Left ventricle myocardium inferior (tissue), 1 donor: ENCODE data around the gene CDHR3. TPM values are rescaled to one million over a fixed set of nuclear protein-coding genes. Genes with fewer than 3 reads are reported as not detected.

Experiments used
- DNase-seq: peaks from one replicate; pipeline ENCODE4 v3.0.0-alpha.2; 2020
- H3K27ac ChIP-seq: fragments of 200-600 bp; replicated peaks from 2 replicates; pipeline ENCODE4 v1.8.0; 2021
- H3K27me3 ChIP-seq: fragments of 200-600 bp; 2 replicates; pipeline ENCODE4 v1.8.0; 2021; ENCODE audit warnings: low read depth
- H3K36me3 ChIP-seq: fragments of 200-600 bp; 2 replicates; pipeline ENCODE4 v1.8.0; 2021
- H3K4me1 ChIP-seq: fragments of 200-600 bp; 2 replicates; pipeline ENCODE4 v1.8.0; 2021
- H3K4me3 ChIP-seq: fragments of 200-600 bp; 2 replicates; pipeline ENCODE4 v1.8.0; 2021; ENCODE audit warnings: mild to moderate bottlenecking, moderate library complexity
- H3K9me3 ChIP-seq: fragments of 200-600 bp; replicated peaks from 2 replicates; pipeline ENCODE4 v1.8.0; 2021
- CTCF ChIP-seq: fragments of 200-600 bp; IDR thresholded peaks from 2 replicates; pipeline ENCODE4 v1.8.0; 2021; ENCODE audit warnings: antibody characterized with exemption, mild to moderate bottlenecking, borderline replicate concordance
- intact Hi-C: fragments of 100-400 bp; cut with micrococcal nuclease; formaldehyde crosslinking; loops from one replicate; pipeline ENCODE4 v1.11.0; 2022
- total RNA-seq: library from RNA; stranded (reverse); fragmentation: NEBNext Ultra II Directional; extraction: Animal tissue kit (Norgen Biotek cat#: 25700); gene quantifications from one replicate; pipeline ENCODE4 v1.2.1, GENCODE V29; 2021
- donor health status: DM: no; HTN: yes; CAD: no; lungs with severe emphysema.

CDHR3 gene
- total RNA-seq, 1 donor from 2014 or later: 11.4 TPM

GRCh38 chr7:105935250-105935649 is 27.8 kb upstream of the CDHR3 start:
- Histone ChIP-seq H3K36me3 (no peaks in the 10 kb centered on the region), H3K9me3 (no peaks in the 10 kb centered on the region), H3K4me3 (no peak overlapping the region), H3K27ac (no peak overlapping the region), H3K4me1 (peaks cover 7% of the 10 kb centered on the region), H3K27me3 (no peaks in the 10 kb centered on the region)
- no peak for TF ChIP-seq CTCF
- DNase-seq: no peak
- intact Hi-C loops: no loop called here

- H3K4me1 ChIP-seq: peaks cover 7% of the 10 kb centered on the region
- no peaks in the 10 kb centered on the region for H3K36me3 ChIP-seq
- intact Hi-C loops: no loop called here
- no peaks in the 10 kb centered on the region for H3K9me3 ChIP-seq
- no peak for TF ChIP-seq CTCF
- H3K27ac ChIP-seq: no peak overlapping the region
- peaks cover 4% of the 10 kb centered on the region for H3K27me3 ChIP-seq
- H3K4me3 ChIP-seq: no peak overlapping the region
- no peak for DNase-seq
Observed at GRCh38 chr7:105937411-105937810, 25.7 kb upstream of the CDHR3 start.

- Histone ChIP-seq H3K36me3 (no peaks in the 10 kb centered on the region), H3K9me3 (no peaks in the 10 kb centered on the region), H3K4me3 (no peak overlapping the region), H3K27ac (no peak overlapping the region), H3K27me3 (peaks cover 4% of the 10 kb centered on the region), H3K4me1 (peaks cover 2% of the 10 kb centered on the region)
- DNase-seq: no peak
- intact Hi-C loops: no loop called here
- no peak for TF ChIP-seq CTCF
Observed at GRCh38 chr7:105940109-105940508, 23.0 kb upstream of the CDHR3 start.

GRCh38 chr7:105941596-105941995 is 21.5 kb upstream of the CDHR3 start:
- no peak for TF ChIP-seq CTCF
- H3K27ac ChIP-seq: no peak overlapping the region
- no peaks in the 10 kb centered on the region for H3K36me3 ChIP-seq
- H3K9me3 ChIP-seq: no peaks in the 10 kb centered on the region
- no peak overlapping the region for H3K4me3 ChIP-seq
- H3K27me3 ChIP-seq: peaks cover 4% of the 10 kb centered on the region
- DNase-seq: no peak
- no peaks in the 10 kb centered on the region for H3K4me1 ChIP-seq
- intact Hi-C loops: no loop called here

- intact Hi-C loops: no loop called here
- H3K27ac ChIP-seq: no peak overlapping the region
- no peaks in the 10 kb centered on the region for H3K9me3 ChIP-seq
- H3K36me3 ChIP-seq: no peaks in the 10 kb centered on the region
- DNase-seq: no peak
- H3K27me3 ChIP-seq: peaks cover 4% of the 10 kb centered on the region
- no peak overlapping the region for H3K4me3 ChIP-seq
- no peaks in the 10 kb centered on the region for H3K4me1 ChIP-seq
- TF ChIP-seq CTCF: no peak
Observed at GRCh38 chr7:105943486-105943885, 19.6 kb upstream of the CDHR3 start.

GRCh38 chr7:105945848-105946247 is 17.2 kb upstream of the CDHR3 start:
- intact Hi-C loops: no loop called here

More at GRCh38 chr7:105945848-105946247, 17.2 kb upstream of the CDHR3 start:
- TF ChIP-seq CTCF: no peak
- no peaks in the 10 kb centered on the region for H3K4me1 ChIP-seq
- no peak for DNase-seq
- no peak overlapping the region for H3K27ac ChIP-seq
- H3K4me3 ChIP-seq: no peak overlapping the region
- H3K9me3 ChIP-seq: peaks cover under 1% of the 10 kb centered on the region
- no peaks in the 10 kb centered on the region for H3K36me3 ChIP-seq
- no peaks in the 10 kb centered on the region for H3K27me3 ChIP-seq
